Measurements from ENCODE around the gene ACSL4. TPM values are rescaled to one million over a fixed set of nuclear protein-coding genes. Genes with fewer than 3 reads are reported as not detected.

Gene ACSL4
- total and polyA plus RNA-seq, 2 donors (not counting 1 experiment from before 2014, with no cell fraction given), result 103 to 678 TPM

GRCh38 chrX:109739625-109740432, 6.8 kb upstream of the ACSL4 start:
- DNase-seq (ENCODE audit: low read depth in 2 of 2), result peak in 1 of 2 donors; percentile 71
- no peak for TF ChIP-seq CTCF (conservative IDR thresholded peaks at IDR 0.05 in 1 of 2, IDR thresholded peaks at IDR 0.05 in 1 of 2; ENCODE audit: low read depth in 1 of 2, low read length in 2 of 2)
- no peak for TF ChIP-seq EZH2 (IDR thresholded peaks at IDR 0.05; ENCODE audit: low read length, missing control alignments)
- Histone ChIP-seq H3K27me3 (ENCODE audit: control insufficient read depth, insufficient read depth, low read length) (no peaks in the 10 kb centered on the region), H3K4me1 (ENCODE audit: control insufficient read depth, extremely low read depth, insufficient read depth, low read length) (peaks cover 2% of the 10 kb centered on the region), H3K9ac (ENCODE audit: insufficient read depth, low read length) (no peak overlapping the region), H2AFZ (ENCODE audit: low read length) (no peak overlapping the region), H3K9me3 (ENCODE audit: control insufficient read depth, insufficient read depth, low read depth, low read length) (no peaks in the 10 kb centered on the region), H3K36me3 (ENCODE audit: control insufficient read depth, insufficient read depth, low read length) (no peaks in the 10 kb centered on the region), H3K4me2 (ENCODE audit: extremely low read depth, insufficient read depth, low read length) (no peak overlapping the region), H3K4me3 (replicated peaks in 1 of 4; ENCODE audit: control extremely low read depth in 1 of 4, insufficient read depth in 1 of 4, low read depth in 3 of 4, low read length in 4 of 4) (no peak overlapping the region), H4K20me1 (ENCODE audit: control insufficient read depth, extremely low read depth, insufficient read depth, low read length) (no peaks in the 10 kb centered on the region), H3K27ac (ENCODE audit: insufficient read depth, low read length) (no peak overlapping the region), H3K79me2 (ENCODE audit: control insufficient read depth, insufficient read depth, low read length) (no peaks in the 10 kb centered on the region)

GRCh38 chrX:109735202-109735744, 2.2 kb upstream of the ACSL4 start:
- no peak for DNase-seq (ENCODE audit: low read depth in 2 of 2)
- H3K79me2 ChIP-seq (ENCODE audit: control insufficient read depth, insufficient read depth, low read length), result peaks cover 26% of the 10 kb centered on the region
- no peaks in the 10 kb centered on the region for H3K36me3 ChIP-seq (ENCODE audit: control insufficient read depth, insufficient read depth, low read length)
- no peaks in the 10 kb centered on the region for H3K9me3 ChIP-seq (ENCODE audit: control insufficient read depth, insufficient read depth, low read depth, low read length)
- H4K20me1 ChIP-seq (ENCODE audit: control insufficient read depth, extremely low read depth, insufficient read depth, low read length), result no peaks in the 10 kb centered on the region
- no peak overlapping the region for H2AFZ ChIP-seq (ENCODE audit: low read length)
- H3K4me3 ChIP-seq (replicated peaks in 1 of 4; ENCODE audit: control extremely low read depth in 1 of 4, insufficient read depth in 1 of 4, low read depth in 3 of 4, low read length in 4 of 4), result no peak overlapping the region
- no peak overlapping the region for H3K4me2 ChIP-seq (ENCODE audit: extremely low read depth, insufficient read depth, low read length)
- H3K27me3 ChIP-seq (ENCODE audit: control insufficient read depth, insufficient read depth, low read length), result no peaks in the 10 kb centered on the region
- no peak overlapping the region for H3K9ac ChIP-seq (ENCODE audit: insufficient read depth, low read length)
- H3K27ac ChIP-seq (ENCODE audit: insufficient read depth, low read length), result no peak overlapping the region
- TF ChIP-seq CTCF (conservative IDR thresholded peaks at IDR 0.05 in 1 of 2, IDR thresholded peaks at IDR 0.05 in 1 of 2; ENCODE audit: low read depth in 1 of 2, low read length in 2 of 2) (no peak), EZH2 (IDR thresholded peaks at IDR 0.05; ENCODE audit: low read length, missing control alignments) (no peak)
- peaks cover 5% of the 10 kb centered on the region for H3K4me1 ChIP-seq (ENCODE audit: control insufficient read depth, extremely low read depth, insufficient read depth, low read length)

- DNase-seq (ENCODE audit: low read depth in 2 of 2), result peak; percentile 16 to 24
These were observed 591 bp upstream of the ACSL4 start for GRCh38 chrX:109733613-109734083.

More at GRCh38 chrX:109733613-109734083, 591 bp upstream of the ACSL4 start:
- Histone ChIP-seq H3K4me3 (replicated peaks in 1 of 4; ENCODE audit: control extremely low read depth in 1 of 4, insufficient read depth in 1 of 4, low read depth in 3 of 4, low read length in 4 of 4) (peak overlapping the region; percentile 49 to 90 (median 68)), H3K4me2 (ENCODE audit: extremely low read depth, insufficient read depth, low read length) (peak overlapping the region; percentile 79), H3K9me3 (ENCODE audit: control insufficient read depth, insufficient read depth, low read depth, low read length) (no peaks in the 10 kb centered on the region), H4K20me1 (ENCODE audit: control insufficient read depth, extremely low read depth, insufficient read depth, low read length) (no peaks in the 10 kb centered on the region), H3K79me2 (ENCODE audit: control insufficient read depth, insufficient read depth, low read length) (peaks cover 40% of the 10 kb centered on the region), H3K27me3 (ENCODE audit: control insufficient read depth, insufficient read depth, low read length) (no peaks in the 10 kb centered on the region), H3K36me3 (ENCODE audit: control insufficient read depth, insufficient read depth, low read length) (no peaks in the 10 kb centered on the region), H2AFZ (ENCODE audit: low read length) (peak overlapping the region; percentile 74), H3K27ac (ENCODE audit: insufficient read depth, low read length) (peak overlapping the region; percentile 88), H3K9ac (ENCODE audit: insufficient read depth, low read length) (peak overlapping the region; percentile 70), H3K4me1 (ENCODE audit: control insufficient read depth, extremely low read depth, insufficient read depth, low read length) (peaks cover 3% of the 10 kb centered on the region)
- TF ChIP-seq CTCF (conservative IDR thresholded peaks at IDR 0.05 in 1 of 2, IDR thresholded peaks at IDR 0.05 in 1 of 2; ENCODE audit: low read depth in 1 of 2, low read length in 2 of 2) (no peak), EZH2 (IDR thresholded peaks at IDR 0.05; ENCODE audit: low read length, missing control alignments) (no peak)

All from fibroblast of lung (primary cell).